Testis (tissue), 3 donors: ENCODE data around the gene MISFA. TPM values are rescaled to one million over a fixed set of nuclear protein-coding genes. Genes with fewer than 3 reads are reported as not detected.

Experiments
- DNase-seq: peaks from one replicate; pipeline ENCODE4 v3.0.0-alpha.2; 2019
- H3K27ac ChIP-seq, 2 donors: fragments of 200-600 bp; sonication (generic); one replicate each; pipeline ENCODE4 v1.5.1; 2019
- H3K27me3 ChIP-seq: fragments of 200-600 bp; sonication (generic); one replicate; pipeline ENCODE4 v1.5.1; 2019
- H3K36me3 ChIP-seq: fragments of 200-600 bp; sonication (generic); one replicate; pipeline ENCODE4 v1.5.1; 2017; ENCODE audit warnings: low read depth; ENCODE audit errors: missing control alignments
- H3K4me1 ChIP-seq: fragments of 200-600 bp; sonication (generic); one replicate; pipeline ENCODE4 v1.5.1; 2019
- H3K4me3 ChIP-seq, 2 donors: fragments of 200-600 bp; sonication (generic); one replicate each; pipeline ENCODE4 v1.5.1; 2017 to 2019
- H3K9me3 ChIP-seq: fragments of 200-600 bp; sonication (generic); one replicate; pipeline ENCODE4 v1.5.1; 2017
- POLR2A ChIP-seq: fragments of 450-650 bp; IDR thresholded peaks from one replicate; pipeline ENCODE4 v1.6.1; 2017; ENCODE audit warnings: antibody characterized with exemption, mild to moderate bottlenecking, moderate library complexity
- WGBS, 2 donors: methylation state at CpG; one replicate each; pipeline ENCODE4 v1.1.5; 2018; 5-methylcytosine and 5-hydroxymethylcytosine counted together
- intact Hi-C: fragments of 100-400 bp; cut with DNase I; formaldehyde crosslinking; loops from one replicate; pipeline ENCODE4 v1.15.1; 2023; ENCODE audit warnings: low total_unique reads
- polyA plus RNA-seq: library from polyadenylated mRNA; stranded (reverse); fragments of 350-450 nt; fragmentation: Illumina TruSeq; extraction: RNeasy Lipid Tissue Mini Kit (QIAGEN cat#74804); gene quantifications from one replicate; pipeline ENCODE4 v1.2.3, GENCODE V29; 2014; ENCODE audit warnings: low read depth, low replicate concordance; ENCODE audit not compliant: insufficient read depth
- total RNA-seq, 2 donors: library from RNA; depleted of rRNA; stranded (reverse); fragments of >200 nt; gene quantifications; one replicate each; pipeline ENCODE4 v1.2.3, GENCODE V29; 2016
- TF ChIP-seq, protein P1 (sequence below), 3 experiments: fragments of 450-650 bp in 2 of 3; fragments of 200-600 bp in 1 of 3; sonication (generic) in 1 of 3; IDR thresholded peaks; one replicate each; pipeline ENCODE4 v1.5.1; 2016 to 2019; ENCODE audit warnings: antibody characterized with exemption in 3 of 3, mild to moderate bottlenecking in 2 of 3, moderate library complexity in 1 of 3

The MISFA gene
- total and polyA plus RNA-seq, 3 donors from 2014 or later, result 72.3 to 483 (median 202) TPM

- Histone ChIP-seq H3K27me3 (no peaks in the 10 kb centered on the region), H3K36me3 (no peaks in the 10 kb centered on the region), H3K4me3 (no peak overlapping the region), H3K9me3 (no peaks in the 10 kb centered on the region), H3K27ac (no peak overlapping the region), H3K4me1 (no peaks in the 10 kb centered on the region)
- intact Hi-C loops, result no loop called here
- no peak for TF ChIP-seq POLR2A
- TF ChIP-seq, protein P1, sequence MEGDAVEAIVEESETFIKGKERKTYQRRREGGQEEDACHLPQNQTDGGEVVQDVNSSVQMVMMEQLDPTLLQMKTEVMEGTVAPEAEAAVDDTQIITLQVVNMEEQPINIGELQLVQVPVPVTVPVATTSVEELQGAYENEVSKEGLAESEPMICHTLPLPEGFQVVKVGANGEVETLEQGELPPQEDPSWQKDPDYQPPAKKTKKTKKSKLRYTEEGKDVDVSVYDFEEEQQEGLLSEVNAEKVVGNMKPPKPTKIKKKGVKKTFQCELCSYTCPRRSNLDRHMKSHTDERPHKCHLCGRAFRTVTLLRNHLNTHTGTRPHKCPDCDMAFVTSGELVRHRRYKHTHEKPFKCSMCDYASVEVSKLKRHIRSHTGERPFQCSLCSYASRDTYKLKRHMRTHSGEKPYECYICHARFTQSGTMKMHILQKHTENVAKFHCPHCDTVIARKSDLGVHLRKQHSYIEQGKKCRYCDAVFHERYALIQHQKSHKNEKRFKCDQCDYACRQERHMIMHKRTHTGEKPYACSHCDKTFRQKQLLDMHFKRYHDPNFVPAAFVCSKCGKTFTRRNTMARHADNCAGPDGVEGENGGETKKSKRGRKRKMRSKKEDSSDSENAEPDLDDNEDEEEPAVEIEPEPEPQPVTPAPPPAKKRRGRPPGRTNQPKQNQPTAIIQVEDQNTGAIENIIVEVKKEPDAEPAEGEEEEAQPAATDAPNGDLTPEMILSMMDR (IDR thresholded peaks at IDR 0.05), result no peak
- no peak for DNase-seq
- 43 to 71% methylated on average over 4 of the region's 4 CpGs for whole genome bisulfite sequencing, 2 donors
Measured at GRCh38 chr11:18650353-18650752, 50.8 kb downstream of the MISFA start.

- Histone ChIP-seq H3K27ac (no peak overlapping the region), H3K9me3 (no peaks in the 10 kb centered on the region), H3K4me3 (peak overlapping the region; percentile 12), H3K27me3 (no peaks in the 10 kb centered on the region), H3K4me1 (no peaks in the 10 kb centered on the region), H3K36me3 (no peaks in the 10 kb centered on the region)
- 48 to 52% methylated on average over 19 of the region's 19 CpGs for WGBS, 2 donors
- intact Hi-C loops, result no loop called here
- TF ChIP-seq, protein P1 (IDR thresholded peaks at IDR 0.05), result peak; percentile 7 to 62 (median 58)
- no peak for TF ChIP-seq POLR2A
- peak; percentile 84 for DNase-seq
Measured at GRCh38 chr11:18650859-18651557, 51.4 kb downstream of the MISFA start.

Other genes starting within 250 kb of the MISFA start
- gene LDHA, start 205.2 kb upstream of the MISFA start, total RNA-seq, result 100 to 1,000 TPM; 155 to 174 TPM
- 353 TPM for gene LDHA, start 205.2 kb upstream of the MISFA start, polyA plus RNA-seq
- 100 to 1,000 TPM; 115 to 135 TPM for gene LDHC, start 187.5 kb upstream of the MISFA start, total RNA-seq
- gene LDHC, start 187.5 kb upstream of the MISFA start, polyA plus RNA-seq, result 815 TPM
- 1 to 10 TPM; 2.4 to 4.7 TPM for gene LDHAL6A, start 143.9 kb upstream of the MISFA start, total RNA-seq
- 13.0 TPM for gene LDHAL6A, start 143.9 kb upstream of the MISFA start, polyA plus RNA-seq
- gene TSG101, start 72.8 kb upstream of the MISFA start, total RNA-seq, result 10 to 100 TPM; 92.6 to 95.1 TPM
- 161 TPM for gene TSG101, start 72.8 kb upstream of the MISFA start, polyA plus RNA-seq
- 10 to 100 TPM; 21.9 to 25.7 TPM for gene UEVLD, start 11.1 kb upstream of the MISFA start, total RNA-seq
- gene UEVLD, start 11.1 kb upstream of the MISFA start, polyA plus RNA-seq, result 15.1 TPM
- 10 to 100 TPM; 23.9 to 28.2 TPM for gene SPTY2D1, start 34.6 kb downstream of the MISFA start, total RNA-seq
- 11.5 TPM for gene SPTY2D1, start 34.6 kb downstream of the MISFA start, polyA plus RNA-seq
- 1 to 10 TPM; 6.1 to 8.3 TPM for gene TMEM86A, start 99.0 kb downstream of the MISFA start, total RNA-seq
- gene TMEM86A, start 99.0 kb downstream of the MISFA start, polyA plus RNA-seq, result 5.8 TPM
- gene IGSF22, start 126.4 kb downstream of the MISFA start, total RNA-seq, result 1 to 10 TPM in 1 of 2 donors, under 1 TPM in 1; 0.94 to 1.1 TPM
- 1.7 TPM for gene IGSF22, start 126.4 kb downstream of the MISFA start, polyA plus RNA-seq
- gene PTPN5, start 192.0 kb downstream of the MISFA start, total RNA-seq, result 10 to 100 TPM in 1 of 2 donors, 1 to 10 TPM in 1; 7.8 to 10.2 TPM
- gene PTPN5, start 192.0 kb downstream of the MISFA start, polyA plus RNA-seq, result 4.4 TPM